Retinal pigment epithelial cell (primary cell): ENCODE data around the gene COQ3.

Source experiments
- DNase-seq: peaks from one replicate; pipeline ENCODE4 v3.0.0-alpha.2; 2010; ENCODE audit warnings: low read depth
- H3K4me3 ChIP-seq: 2 replicates; pipeline ENCODE4 v1.5.1; 2011; ENCODE audit warnings: mild to moderate bottlenecking, low read length, control low read depth, moderate library complexity
- TF ChIP-seq, protein P1 (sequence below): conservative IDR thresholded peaks from 2 replicates; pipeline ENCODE4 v1.5.1; 2011; ENCODE audit warnings: low read depth, low read length, control low read depth, inconsistent platforms

The COQ3 gene

GRCh38 chr6:99359800-99360199 is 34.2 kb downstream of the COQ3 start:
- no peak for DNase-seq
- no peak overlapping the region for H3K4me3 ChIP-seq
- TF ChIP-seq, protein P1, sequence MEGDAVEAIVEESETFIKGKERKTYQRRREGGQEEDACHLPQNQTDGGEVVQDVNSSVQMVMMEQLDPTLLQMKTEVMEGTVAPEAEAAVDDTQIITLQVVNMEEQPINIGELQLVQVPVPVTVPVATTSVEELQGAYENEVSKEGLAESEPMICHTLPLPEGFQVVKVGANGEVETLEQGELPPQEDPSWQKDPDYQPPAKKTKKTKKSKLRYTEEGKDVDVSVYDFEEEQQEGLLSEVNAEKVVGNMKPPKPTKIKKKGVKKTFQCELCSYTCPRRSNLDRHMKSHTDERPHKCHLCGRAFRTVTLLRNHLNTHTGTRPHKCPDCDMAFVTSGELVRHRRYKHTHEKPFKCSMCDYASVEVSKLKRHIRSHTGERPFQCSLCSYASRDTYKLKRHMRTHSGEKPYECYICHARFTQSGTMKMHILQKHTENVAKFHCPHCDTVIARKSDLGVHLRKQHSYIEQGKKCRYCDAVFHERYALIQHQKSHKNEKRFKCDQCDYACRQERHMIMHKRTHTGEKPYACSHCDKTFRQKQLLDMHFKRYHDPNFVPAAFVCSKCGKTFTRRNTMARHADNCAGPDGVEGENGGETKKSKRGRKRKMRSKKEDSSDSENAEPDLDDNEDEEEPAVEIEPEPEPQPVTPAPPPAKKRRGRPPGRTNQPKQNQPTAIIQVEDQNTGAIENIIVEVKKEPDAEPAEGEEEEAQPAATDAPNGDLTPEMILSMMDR = no peak

DNA sequence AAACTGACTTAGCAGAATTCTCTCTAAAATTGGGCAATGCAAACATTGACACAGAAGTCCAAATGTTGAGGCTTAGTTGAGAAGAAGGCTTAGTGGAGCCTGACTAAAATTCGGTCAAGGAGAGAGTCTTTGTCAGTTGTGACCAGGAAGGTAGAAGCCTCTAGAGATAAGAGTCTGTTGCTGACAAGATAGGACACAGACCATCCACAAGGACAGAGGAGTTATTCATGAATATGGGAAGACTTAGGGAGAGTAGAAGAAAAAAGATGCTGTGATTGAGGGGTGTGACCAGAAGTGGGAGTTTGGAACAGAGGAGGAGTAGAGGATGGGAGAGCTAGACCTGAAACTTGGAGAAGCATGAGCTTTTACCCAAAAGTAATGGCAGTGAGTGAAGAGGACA is 37.4 kb downstream of the COQ3 start:
- no peak overlapping the region for H3K4me3 ChIP-seq
- TF ChIP-seq, protein P1 = no peak
- DNase-seq = no peak

GRCh38 chr6:99354983-99355382 is 39.0 kb downstream of the COQ3 start:
- no peak overlapping the region for H3K4me3 ChIP-seq
- TF ChIP-seq, protein P1 = no peak
- no peak for DNase-seq

GRCh38 chr6:99353126-99353525 is 40.9 kb downstream of the COQ3 start:
- TF ChIP-seq, protein P1 = no peak
- no peak for DNase-seq
- no peak overlapping the region for H3K4me3 ChIP-seq

DNA sequence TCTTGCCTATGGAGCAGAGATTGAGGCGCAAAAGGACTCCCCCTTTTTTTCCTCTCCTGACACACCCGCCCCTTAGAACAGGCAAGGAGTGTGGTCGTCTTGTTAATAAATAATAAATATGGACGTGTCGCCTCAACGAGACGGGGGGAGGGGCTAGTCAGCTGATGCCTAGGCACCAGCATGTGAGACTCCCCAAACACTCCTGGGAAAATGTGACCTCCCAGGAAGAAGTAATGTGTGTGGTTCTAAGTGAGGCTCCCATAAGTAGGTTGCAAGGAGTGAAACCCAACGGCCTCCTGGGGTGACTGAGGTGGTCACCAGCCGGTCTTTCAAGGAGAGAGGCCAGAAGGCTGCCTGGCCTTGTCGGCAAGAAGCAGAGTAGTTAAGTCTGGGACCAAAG is 43.4 kb downstream of the COQ3 start:
- no peak overlapping the region for H3K4me3 ChIP-seq
- DNase-seq = no peak
- TF ChIP-seq, protein P1 = no peak

GRCh38 chr6:99349171-99350141 is 44.5 kb downstream of the COQ3 start, which contains the start of gene FAXC:
Gene FAXC, minus strand, starts transcription at chr6:99349674. Its CDS starts 302 bp downstream, at chr6:99349372.
- DNase-seq = no peak
- TF ChIP-seq, protein P1 = peak; percentile 33
- H3K4me3 ChIP-seq = peak within 1 kb of the TSS; percentile 68
